Memory B cell (primary cell): ENCODE measurements around the gene PLVAP.

Experiments
- ATAC-seq: fragments of 150-1000 bp; cut with Tn5 transposase; 2 replicates; pipeline ENCODE4 v1.10.0; 2021; ENCODE audit warnings: low read depth, mild to moderate bottlenecking, moderate library complexity
- DNase-seq, 2 donors: peaks; one replicate each; pipeline ENCODE4 v3.0.0; 2022; ENCODE audit warnings: low spot score in 2 of 2
- H3K27ac Mint-ChIP-seq: one replicate; pipeline ENCODE4 v1.8.0; 2022; ENCODE audit warnings: mild to moderate bottlenecking, moderate library complexity, mixed read lengths
- H3K27me3 Mint-ChIP-seq: one replicate; pipeline ENCODE4 v1.8.0; 2022; ENCODE audit warnings: mixed read lengths
- H3K36me3 Mint-ChIP-seq: one replicate; pipeline ENCODE4 v1.8.0; 2022; ENCODE audit warnings: mild to moderate bottlenecking, mixed read lengths
- H3K4me1 Mint-ChIP-seq: one replicate; pipeline ENCODE4 v1.8.0; 2022; ENCODE audit warnings: mixed read lengths
- H3K4me3 Mint-ChIP-seq: one replicate; pipeline ENCODE4 v1.8.0; 2022; ENCODE audit warnings: mild to moderate bottlenecking, moderate library complexity, mixed read lengths
- H3K9me3 Mint-ChIP-seq: one replicate; pipeline ENCODE4 v1.8.0; 2022; ENCODE audit warnings: mixed read lengths

Gene PLVAP

GRCh38 chr19:17338433-17339078 is 38.6 kb downstream of the PLVAP start:
- Mint-ChIP-seq H3K27ac (no peak overlapping the region), H3K9me3 (no peaks in the 10 kb centered on the region), H3K27me3 (peaks cover 2% of the 10 kb centered on the region), H3K36me3 (peaks cover 4% of the 10 kb centered on the region), H3K4me3 (peak overlapping the region; percentile 96), H3K4me1 (peaks cover 16% of the 10 kb centered on the region)
- no peak for DNase-seq
- ATAC-seq, result no peak

DNA sequence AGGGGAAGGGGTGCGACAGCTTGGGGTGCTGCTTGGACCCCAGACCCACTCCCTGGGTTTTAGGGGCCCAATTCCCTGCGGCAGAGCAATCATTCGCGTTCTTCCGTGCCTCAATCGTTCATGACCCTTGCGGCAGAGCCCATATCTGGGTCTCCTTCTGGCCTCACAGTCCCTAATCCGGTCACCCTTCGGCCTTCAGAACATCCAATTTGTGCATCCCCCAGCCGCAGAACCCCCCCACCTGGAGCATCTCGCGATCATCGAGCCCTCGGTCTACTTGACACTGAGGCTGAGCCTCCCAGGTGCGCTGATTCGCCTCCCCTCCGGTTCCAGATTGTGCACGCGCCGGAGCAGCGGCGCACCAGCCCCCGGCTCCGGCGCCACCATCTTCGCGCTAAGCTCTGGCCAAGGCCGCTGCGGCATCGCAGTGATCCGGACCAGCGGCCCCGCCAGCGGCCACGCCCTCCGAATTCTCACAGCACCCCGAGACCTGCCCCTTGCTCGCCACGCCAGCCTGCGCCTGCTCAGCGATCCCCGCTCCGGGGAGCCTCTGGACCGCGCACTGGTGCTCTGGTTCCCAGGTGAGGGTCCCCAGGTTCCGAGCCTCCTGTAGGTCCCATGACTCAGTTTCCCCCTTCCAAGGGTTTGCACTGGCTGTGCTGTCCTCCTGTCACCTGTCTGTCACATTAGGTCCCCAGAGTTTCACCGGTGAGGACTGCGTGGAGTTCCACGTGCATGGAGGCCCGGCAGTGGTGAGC is 39.3 kb downstream of the PLVAP start:
- no peak for DNase-seq
- Mint-ChIP-seq H3K4me1 (peaks cover 16% of the 10 kb centered on the region), H3K36me3 (peaks cover 4% of the 10 kb centered on the region), H3K27ac (peak overlapping the region; percentile 81), H3K27me3 (peaks cover 2% of the 10 kb centered on the region), H3K9me3 (no peaks in the 10 kb centered on the region), H3K4me3 (peak overlapping the region; percentile 96)
- no peak for ATAC-seq

DNA sequence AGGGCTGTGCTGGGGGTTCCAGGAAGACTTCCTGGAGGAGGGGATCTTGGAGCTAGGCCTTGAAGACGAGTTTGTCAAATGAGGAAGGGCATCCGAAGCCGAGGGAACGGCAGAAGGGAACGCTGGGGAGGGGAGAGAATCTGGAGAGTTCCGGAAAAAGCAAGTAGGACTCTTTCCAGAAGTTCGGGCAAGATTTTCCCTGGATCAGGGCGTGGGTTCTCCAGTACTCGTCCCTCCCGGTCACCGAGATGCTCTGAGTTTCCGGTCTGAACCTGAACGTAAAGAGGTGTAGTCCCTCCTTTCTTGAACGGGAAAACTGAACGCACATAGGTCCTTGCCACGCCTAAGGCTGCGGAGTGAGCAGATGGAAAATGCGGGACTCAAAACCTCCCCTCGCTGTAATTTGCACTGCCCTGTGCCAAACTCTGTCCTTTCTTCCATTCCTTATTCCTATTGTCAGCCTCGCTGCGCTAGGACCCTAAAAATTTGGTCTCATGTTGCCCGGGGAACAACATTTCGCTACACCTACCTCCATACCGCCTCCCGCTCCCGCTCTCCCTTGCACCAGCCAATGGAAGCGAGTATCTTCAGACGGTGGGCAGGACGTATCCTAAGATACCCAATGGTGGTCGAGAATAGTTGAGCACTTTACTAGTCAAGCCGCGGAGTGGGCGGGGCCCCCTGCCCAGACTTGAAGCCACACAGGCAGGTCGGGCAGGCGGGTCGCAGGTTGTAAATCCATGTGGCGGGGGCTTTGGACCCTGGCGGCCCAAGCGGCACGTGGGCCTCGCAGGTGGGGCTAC is 40.1 kb downstream of the PLVAP start, which contains the start of gene GTPBP3:
Gene GTPBP3 (plus strand): TSS at position 682 of the 803 bp plus-strand sequence. CDS start 59 bp downstream, at position 741.
- peaks cover 6% of the 10 kb centered on the region for H3K27me3 Mint-ChIP-seq
- peak within 1 kb of the TSS; percentile 96 for H3K4me3 Mint-ChIP-seq
- ATAC-seq (peak; percentile 85), DNase-seq (peak; percentile 81 to 93)
- no peaks in the 10 kb centered on the region for H3K9me3 Mint-ChIP-seq
- H3K4me1 Mint-ChIP-seq, result peaks cover 16% of the 10 kb centered on the region
- peaks cover 4% of the 10 kb centered on the region for H3K36me3 Mint-ChIP-seq
- peak within 1 kb of the TSS; percentile 81 for H3K27ac Mint-ChIP-seq

GRCh38 chr19:17335575-17335974 is 41.6 kb downstream of the PLVAP start:
- DNase-seq (no peak), ATAC-seq (no peak)
- Mint-ChIP-seq H3K4me3 (no peak overlapping the region), H3K27me3 (peaks cover 9% of the 10 kb centered on the region), H3K36me3 (peaks cover 4% of the 10 kb centered on the region), H3K9me3 (no peaks in the 10 kb centered on the region), H3K27ac (no peak overlapping the region), H3K4me1 (peaks cover 16% of the 10 kb centered on the region)

DNA sequence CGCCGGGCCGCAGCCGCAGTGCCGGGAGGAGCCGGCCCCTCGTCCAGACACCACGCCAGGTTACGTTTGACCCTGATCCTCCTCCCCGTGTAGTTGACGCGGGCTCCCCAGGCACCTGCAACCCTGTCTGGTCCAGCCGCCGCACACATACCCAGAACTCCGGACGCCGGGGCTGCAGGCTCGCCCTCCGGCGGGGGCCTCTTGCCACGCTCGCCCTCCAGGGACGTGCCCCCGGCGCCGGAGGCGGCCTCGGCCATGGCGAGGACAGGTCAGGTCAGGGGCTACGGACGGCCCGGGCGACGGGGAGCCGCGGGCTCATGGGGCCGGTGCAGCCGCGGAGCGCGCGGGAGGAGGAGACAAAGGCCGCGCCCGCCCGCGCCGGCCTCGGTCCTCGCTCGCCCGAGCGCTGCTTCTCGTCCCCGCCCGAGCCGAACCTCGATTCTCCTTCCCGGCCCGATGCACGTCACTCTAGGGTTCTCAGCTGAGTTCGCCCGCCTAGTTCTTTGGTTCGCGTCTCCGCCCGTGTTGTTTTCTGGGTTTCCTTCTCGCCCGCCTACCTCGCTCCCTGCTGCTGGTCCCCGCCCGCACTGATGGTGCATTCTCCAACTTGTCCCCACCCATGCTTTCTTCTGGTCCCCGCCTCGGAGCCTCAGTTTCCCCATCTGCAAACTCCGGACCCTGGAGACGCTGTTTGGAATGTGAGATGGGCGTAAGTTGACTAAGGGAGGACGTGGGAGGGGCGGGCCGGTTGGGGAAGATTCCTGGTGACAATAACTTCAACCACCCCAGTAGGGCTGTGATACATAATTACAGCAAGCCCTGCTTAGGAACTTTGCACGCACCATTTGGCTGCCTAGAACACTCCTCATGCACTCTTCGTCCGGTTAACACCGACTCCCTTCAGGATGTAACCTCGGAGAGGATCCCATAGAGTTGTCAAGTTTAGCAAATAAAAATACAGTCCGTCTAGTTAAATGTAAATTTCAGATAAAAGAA is 42.4 kb downstream of the PLVAP start, which contains the start of gene ANO8:
Gene ANO8 (minus strand): TSS at position 442 of the 996 bp plus-strand sequence. CDS start 185 bp downstream, at position 257.
- Mint-ChIP-seq H3K27me3 (peaks cover 11% of the 10 kb centered on the region), H3K27ac (peak within 1 kb of the TSS; percentile 12), H3K9me3 (no peaks in the 10 kb centered on the region), H3K36me3 (peaks cover 2% of the 10 kb centered on the region), H3K4me3 (peak within 1 kb of the TSS; percentile 84), H3K4me1 (peaks cover 14% of the 10 kb centered on the region)
- DNase-seq, result peak; percentile 96
- ATAC-seq, result peak; percentile 68

GRCh38 chr19:17333611-17334413 is 43.3 kb downstream of the PLVAP start:
- Mint-ChIP-seq H3K27ac (no peak overlapping the region), H3K4me1 (peaks cover 17% of the 10 kb centered on the region), H3K4me3 (peak overlapping the region; percentile 50), H3K9me3 (no peaks in the 10 kb centered on the region), H3K36me3 (no peaks in the 10 kb centered on the region), H3K27me3 (peaks cover 11% of the 10 kb centered on the region)
- DNase-seq (peak; percentile 35 to 47), ATAC-seq (no peak)

DNA sequence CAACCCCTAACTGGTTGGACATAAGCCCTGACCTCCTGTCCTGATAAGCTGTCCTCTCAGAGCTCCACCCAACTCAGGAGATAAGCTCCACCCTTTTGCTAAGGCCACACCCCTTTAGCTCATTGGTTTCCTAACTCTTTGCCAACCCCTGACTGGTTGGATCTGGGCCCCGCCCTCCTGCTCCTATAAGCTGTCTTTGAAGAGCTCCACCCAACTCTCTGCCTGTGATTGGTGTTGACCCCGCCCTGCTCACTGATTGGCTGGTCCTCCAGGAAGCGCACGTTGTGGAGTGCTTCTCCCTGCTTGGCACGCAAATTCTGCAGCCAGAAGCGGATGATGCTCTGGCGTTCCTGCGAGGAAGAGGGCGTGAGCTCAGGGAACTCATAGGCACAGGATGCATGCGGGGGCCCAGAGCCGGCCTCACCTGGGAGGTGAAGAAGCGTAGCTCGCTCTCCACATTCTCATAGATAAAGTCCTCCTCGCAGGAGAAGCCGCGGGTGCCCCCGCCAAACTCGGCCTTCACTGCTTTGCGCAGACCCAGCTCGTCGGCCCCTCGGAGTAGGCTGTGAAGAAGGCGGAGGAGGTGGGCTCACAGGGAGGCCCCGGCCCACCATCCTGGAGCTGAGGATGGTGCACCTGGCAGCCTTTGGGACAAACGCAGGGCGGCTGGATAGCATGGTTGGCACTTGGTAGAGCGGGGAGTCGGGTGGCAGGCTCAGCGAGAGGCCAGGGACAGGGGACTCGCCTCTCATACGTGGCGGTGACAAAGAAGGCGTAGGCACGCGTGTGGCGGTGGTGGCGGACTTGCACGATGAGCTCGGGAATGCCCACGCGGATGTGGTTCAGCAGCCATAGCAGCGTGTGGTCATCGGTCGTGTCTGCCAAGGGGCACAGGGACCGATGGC is 44.2 kb downstream of the PLVAP start:
- DNase-seq (no peak), ATAC-seq (no peak)
- Mint-ChIP-seq H3K4me1 (peaks cover 18% of the 10 kb centered on the region), H3K27me3 (peaks cover 11% of the 10 kb centered on the region), H3K27ac (no peak overlapping the region), H3K4me3 (no peak overlapping the region), H3K36me3 (no peaks in the 10 kb centered on the region), H3K9me3 (no peaks in the 10 kb centered on the region)

DNA sequence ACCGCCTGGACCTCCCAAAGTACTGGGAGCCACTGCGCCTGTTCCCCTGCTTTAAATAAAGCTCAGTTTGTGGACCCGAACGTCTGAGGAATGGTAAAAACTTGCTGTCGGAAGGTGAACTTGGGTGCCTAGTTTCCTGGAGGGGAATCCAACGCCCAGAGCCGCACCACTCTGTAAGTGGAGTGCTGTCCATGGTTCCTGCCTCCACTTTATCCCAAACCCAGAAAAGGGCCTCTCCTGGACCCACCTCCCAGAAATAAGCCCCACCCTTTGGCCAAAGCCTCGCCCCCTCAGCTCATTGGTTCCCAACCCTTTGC is 44.8 kb downstream of the PLVAP start:
- H3K36me3 Mint-ChIP-seq, result no peaks in the 10 kb centered on the region
- H3K27me3 Mint-ChIP-seq, result peaks cover 11% of the 10 kb centered on the region
- ATAC-seq, result no peak
- no peak for DNase-seq
- H3K4me1 Mint-ChIP-seq, result peaks cover 20% of the 10 kb centered on the region
- no peak overlapping the region for H3K27ac Mint-ChIP-seq
- no peak overlapping the region for H3K4me3 Mint-ChIP-seq
- no peaks in the 10 kb centered on the region for H3K9me3 Mint-ChIP-seq

- Mint-ChIP-seq H3K4me1 (peaks cover 16% of the 10 kb centered on the region), H3K36me3 (no peaks in the 10 kb centered on the region), H3K9me3 (no peaks in the 10 kb centered on the region), H3K4me3 (no peak overlapping the region), H3K27ac (no peak overlapping the region), H3K27me3 (peaks cover 11% of the 10 kb centered on the region)
- ATAC-seq, result no peak
- DNase-seq, result no peak
Observed at GRCh38 chr19:17331045-17331558, 46.0 kb downstream of the PLVAP start.

- Mint-ChIP-seq H3K4me1 (peaks cover 16% of the 10 kb centered on the region), H3K36me3 (no peaks in the 10 kb centered on the region), H3K27me3 (peaks cover 11% of the 10 kb centered on the region), H3K9me3 (no peaks in the 10 kb centered on the region), H3K27ac (no peak overlapping the region), H3K4me3 (peak overlapping the region; percentile 2)
- no peak for ATAC-seq
- DNase-seq, result no peak
Observed at GRCh38 chr19:17330262-17331044, 46.7 kb downstream of the PLVAP start.
